ENCODE data around the gene ILDR2. TPM values are rescaled to one million over a fixed set of nuclear protein-coding genes. Genes with fewer than 3 reads are reported as not detected.

Gene ILDR2
- 1.2 TPM for total RNA-seq (ENCODE audit: unreplicated experiment)
- long read RNA-seq = 0 reads

GRCh38 chr1:166975361-166976129, at the start of gene ILDR2:
ILDR2 (minus strand) TSS chr1:166975540; CDS start chr1:166975268, 272 bp downstream.
- Mint-ChIP-seq H3K4me3 (ENCODE audit: unreplicated experiment) (peak within 1 kb of the TSS; percentile 91), H3K27ac (ENCODE audit: unreplicated experiment) (no peak within 1 kb of the TSS), H3K4me1 (ENCODE audit: unreplicated experiment) (peaks cover 20% of the 10 kb centered on the region), H3K27me3 (ENCODE audit: unreplicated experiment) (peaks cover 23% of the 10 kb centered on the region), H3K9me3 (ENCODE audit: unreplicated experiment) (no peaks in the 10 kb centered on the region), H3K36me3 (ENCODE audit: low read depth, unreplicated experiment) (no peaks in the 10 kb centered on the region)
- TF ChIP-seq CTCF (IDR thresholded peaks at IDR 0.05; ENCODE audit: unreplicated experiment) = no peak
- DNase-seq (ENCODE audit: low spot score) = peak; percentile 44

- no peak for DNase-seq (ENCODE audit: low spot score)
- H3K27me3 Mint-ChIP-seq (ENCODE audit: unreplicated experiment) = peaks cover 2% of the 10 kb centered on the region
- no peaks in the 10 kb centered on the region for H3K9me3 Mint-ChIP-seq (ENCODE audit: unreplicated experiment)
- no peak for TF ChIP-seq CTCF (IDR thresholded peaks at IDR 0.05; ENCODE audit: unreplicated experiment)
- no peaks in the 10 kb centered on the region for H3K4me1 Mint-ChIP-seq (ENCODE audit: unreplicated experiment)
- no peaks in the 10 kb centered on the region for H3K36me3 Mint-ChIP-seq (ENCODE audit: low read depth, unreplicated experiment)
- no peak overlapping the region for H3K27ac Mint-ChIP-seq (ENCODE audit: unreplicated experiment)
- H3K4me3 Mint-ChIP-seq (ENCODE audit: unreplicated experiment) = no peak overlapping the region
Measured at GRCh38 chr1:167022384-167022783, 47.0 kb upstream of the ILDR2 start.

- peaks cover 5% of the 10 kb centered on the region for H3K4me1 Mint-ChIP-seq (ENCODE audit: unreplicated experiment)
- no peaks in the 10 kb centered on the region for H3K9me3 Mint-ChIP-seq (ENCODE audit: unreplicated experiment)
- DNase-seq (ENCODE audit: low spot score) = no peak
- H3K4me3 Mint-ChIP-seq (ENCODE audit: unreplicated experiment) = no peak overlapping the region
- TF ChIP-seq CTCF (IDR thresholded peaks at IDR 0.05; ENCODE audit: unreplicated experiment) = no peak
- H3K27ac Mint-ChIP-seq (ENCODE audit: unreplicated experiment) = no peak overlapping the region
- H3K27me3 Mint-ChIP-seq (ENCODE audit: unreplicated experiment) = peaks cover 2% of the 10 kb centered on the region
- no peaks in the 10 kb centered on the region for H3K36me3 Mint-ChIP-seq (ENCODE audit: low read depth, unreplicated experiment)
Measured at GRCh38 chr1:167016100-167016750, 40.9 kb upstream of the ILDR2 start.

GRCh38 chr1:167013108-167013929, 38.0 kb upstream of the ILDR2 start:
- peaks cover 8% of the 10 kb centered on the region for H3K4me1 Mint-ChIP-seq (ENCODE audit: unreplicated experiment)
- no peak overlapping the region for H3K27ac Mint-ChIP-seq (ENCODE audit: unreplicated experiment)
- no peak for DNase-seq (ENCODE audit: low spot score)
- no peaks in the 10 kb centered on the region for H3K27me3 Mint-ChIP-seq (ENCODE audit: unreplicated experiment)
- H3K9me3 Mint-ChIP-seq (ENCODE audit: unreplicated experiment) = no peaks in the 10 kb centered on the region
- H3K36me3 Mint-ChIP-seq (ENCODE audit: low read depth, unreplicated experiment) = no peaks in the 10 kb centered on the region
- TF ChIP-seq CTCF (IDR thresholded peaks at IDR 0.05; ENCODE audit: unreplicated experiment) = no peak
- no peak overlapping the region for H3K4me3 Mint-ChIP-seq (ENCODE audit: unreplicated experiment)
